Measurements from ENCODE around the gene ATP2B2.
A peak's percentile ranks its signal among the peaks of the same experiment; 100 is the strongest.
"Not testable (repeated sequence)": the region's sequence is repeated elsewhere in the genome, so short reads cannot be mapped to it uniquely, and the experiment has no call there.

The ATP2B2 gene

GRCh38 chr3:10317311-10317960 lies 187.9 kb downstream of the ATP2B2 start:
- no peak for DNase-seq

- DNase-seq, result no peak
Observed at GRCh38 chr3:10315771-10316344, 189.5 kb downstream of the ATP2B2 start.

GRCh38 chr3:10315101-10315500 lies 190.3 kb downstream of the ATP2B2 start:
- DNase-seq, result no peak

GRCh38 chr3:10312861-10313260 lies 192.5 kb downstream of the ATP2B2 start:
- DNase-seq, result no peak

GRCh38 chr3:10312391-10312790 lies 193.0 kb downstream of the ATP2B2 start:
- no peak for DNase-seq

- no peak for DNase-seq
Observed at GRCh38 chr3:10311710-10312109, 193.7 kb downstream of the ATP2B2 start.

- DNase-seq, result no peak
Observed at GRCh38 chr3:10310578-10310977, 194.8 kb downstream of the ATP2B2 start.

GRCh38 chr3:10309736-10310135 lies 195.7 kb downstream of the ATP2B2 start:
- no peak for DNase-seq

GRCh38 chr3:10308678-10309077 lies 196.7 kb downstream of the ATP2B2 start:
- DNase-seq, result no peak

GRCh38 chr3:10306156-10306555 lies 199.2 kb downstream of the ATP2B2 start:
- DNase-seq, result no peak

- no peak for DNase-seq
Observed at GRCh38 chr3:10305331-10305902, 200.0 kb downstream of the ATP2B2 start.

- no peak for DNase-seq
Observed at GRCh38 chr3:10304905-10305304, 200.5 kb downstream of the ATP2B2 start.

GRCh38 chr3:10303785-10304184 lies 201.6 kb downstream of the ATP2B2 start:
- no peak for DNase-seq

- DNase-seq, result no peak
Observed at GRCh38 chr3:10303105-10303504, 202.3 kb downstream of the ATP2B2 start.

- no peak for DNase-seq
Observed at GRCh38 chr3:10300087-10300486, 205.3 kb downstream of the ATP2B2 start.

- DNase-seq, result no peak
Observed at GRCh38 chr3:10299679-10300078, 205.7 kb downstream of the ATP2B2 start.

- DNase-seq, result no peak
Observed at GRCh38 chr3:10299175-10299574, 206.2 kb downstream of the ATP2B2 start.

GRCh38 chr3:10298064-10298463 lies 207.3 kb downstream of the ATP2B2 start:
- not testable (repeated sequence) for DNase-seq

GRCh38 chr3:10294030-10294586 lies 211.3 kb downstream of the ATP2B2 start:
- no peak for DNase-seq

GRCh38 chr3:10292505-10293419 lies 212.6 kb downstream of the ATP2B2 start, which contains the start of gene GHRL:
GHRL (minus strand) TSS chr3:10292947; CDS start chr3:10290180, 2,767 bp downstream.
- peak; percentile 81 for DNase-seq

GRCh38 chr3:10291641-10292040 lies 213.7 kb downstream of the ATP2B2 start:
- DNase-seq, result no peak

GRCh38 chr3:10290481-10291176 lies 214.8 kb downstream of the ATP2B2 start:
- no peak for DNase-seq
